Measurements from ENCODE around the gene DAO. TPM values are rescaled to one million over a fixed set of nuclear protein-coding genes. Genes with fewer than 3 reads are reported as not detected.

Gene DAO
- total RNA-seq (0.05 TPM), polyA plus RNA-seq (0.07 TPM)
- long read RNA-seq, donor 1, result 0 reads
- long read RNA-seq, donor 2, result 0 reads
- long read RNA-seq, donor 3, result 0 reads
- long read RNA-seq, donor 4, result 0 reads
- long read RNA-seq, donor 5, result 0 reads
- long read RNA-seq, donor 6, result 0 reads
- long read RNA-seq, donor 7, result 0 reads
- long read RNA-seq, donor 8, result 0 reads
- long read RNA-seq, donor 9, result 0 reads
- long read RNA-seq, donor 10, result 0 reads

DNA sequence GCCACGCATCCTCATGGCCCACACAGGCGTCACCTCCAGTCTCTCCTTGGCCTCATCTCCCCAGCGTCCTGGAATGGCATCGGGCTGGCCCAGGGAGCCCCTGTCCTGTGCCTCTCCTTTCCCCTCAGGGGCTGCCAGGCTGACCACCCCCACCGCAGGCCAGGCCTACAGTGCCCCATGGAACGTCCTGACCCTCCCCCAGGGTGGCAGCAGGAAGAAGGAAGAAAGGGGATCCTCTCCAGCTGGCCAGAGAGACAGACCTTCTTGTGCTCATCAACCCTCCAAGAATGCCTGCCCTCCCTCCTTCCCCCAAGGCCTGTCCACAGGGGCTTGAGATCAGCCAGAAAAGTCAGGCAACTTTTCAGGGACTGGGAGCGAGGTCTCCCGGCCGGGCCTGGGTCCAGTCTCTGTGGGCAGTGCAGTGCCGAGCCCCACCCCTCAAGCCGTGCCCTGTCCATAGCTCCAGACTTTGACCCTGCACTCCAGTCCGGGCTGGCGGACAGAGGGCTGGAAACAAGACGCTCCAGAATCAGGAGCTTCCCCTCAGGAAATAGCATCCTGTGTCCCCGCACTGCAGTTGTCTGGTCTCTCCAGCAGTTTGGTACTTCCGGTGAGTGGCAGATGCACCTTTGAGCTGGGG is at the start of gene DAO:
Gene DAO (plus strand): TSS at position 478 of the 640 bp plus-strand sequence. CDS start 4,915 bp downstream, outside the sequence.
- Histone ChIP-seq H3K9me3 (ENCODE audit: control insufficient read depth in 2 of 2, insufficient read depth in 1 of 2, low read length in 1 of 2) (no peaks in the 10 kb centered on the region), H3K4me3 (ENCODE audit: low read length in 2 of 2) (no peak within 1 kb of the TSS), H3K27me3 (ENCODE audit: control insufficient read depth in 2 of 2, insufficient read depth in 1 of 2, low read length in 1 of 2) (no peaks in the 10 kb centered on the region), H3K27ac (ENCODE audit: low read depth in 1 of 2, low read length in 1 of 2) (no peak within 1 kb of the TSS), H3K36me3 (ENCODE audit: control insufficient read depth in 2 of 2, insufficient read depth in 2 of 2, low read length in 1 of 2) (no peaks in the 10 kb centered on the region), H3K4me1 (ENCODE audit: control insufficient read depth in 2 of 2, insufficient read depth in 2 of 2, low read length in 2 of 2) (no peaks in the 10 kb centered on the region)
- DNase-seq (ENCODE audit: low read depth in 6 of 9, low spot score in 9 of 9), result no peak
- WGBS, result 94% methylated on average over 16 of the region's 16 CpGs

DNA sequence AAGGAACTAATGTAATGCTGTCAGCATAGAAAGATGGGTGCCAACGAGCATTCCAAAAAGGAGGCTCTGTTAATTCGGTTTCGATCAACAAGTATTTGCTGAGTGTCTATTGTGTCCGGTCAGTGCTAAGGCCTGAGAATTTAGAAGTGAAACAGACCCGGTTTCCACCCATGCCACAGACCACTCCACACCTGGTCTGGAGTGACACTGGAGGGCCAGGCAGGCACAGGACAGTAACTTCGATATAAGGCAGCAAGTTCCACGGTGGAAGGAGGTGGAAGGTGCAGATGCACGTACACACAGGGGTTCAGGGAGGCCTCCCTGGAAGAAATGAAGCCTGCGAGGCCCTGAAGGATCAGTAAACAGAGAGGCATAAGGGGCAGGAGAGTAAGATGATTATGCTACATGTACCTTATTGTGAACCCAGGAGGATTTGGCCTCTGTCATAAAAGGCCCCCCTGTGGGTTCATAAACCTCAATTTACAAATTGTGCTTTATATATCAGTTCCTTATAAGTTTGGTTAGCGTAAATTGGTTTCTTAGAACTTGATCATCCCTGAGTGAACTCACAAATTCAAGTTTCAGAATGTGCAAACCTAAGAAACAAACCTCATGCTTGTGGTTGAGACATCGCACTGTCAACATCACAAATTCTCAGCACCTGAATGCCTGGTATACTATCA is 48.4 kb upstream of the DAO start:
- Histone ChIP-seq H3K4me1 (ENCODE audit: control insufficient read depth in 2 of 2, insufficient read depth in 2 of 2, low read length in 2 of 2) (peaks cover 0 to 23% of the 10 kb centered on the region in 2 donors), H3K36me3 (ENCODE audit: control insufficient read depth in 2 of 2, insufficient read depth in 2 of 2, low read length in 1 of 2) (peaks cover 10 to 13% of the 10 kb centered on the region in 2 donors), H3K27me3 (ENCODE audit: control insufficient read depth in 2 of 2, insufficient read depth in 1 of 2, low read length in 1 of 2) (no peaks in the 10 kb centered on the region), H3K9me3 (ENCODE audit: control insufficient read depth in 2 of 2, insufficient read depth in 1 of 2, low read length in 1 of 2) (no peaks in the 10 kb centered on the region), H3K27ac (ENCODE audit: low read depth in 1 of 2, low read length in 1 of 2) (no peak overlapping the region), H3K4me3 (ENCODE audit: low read length in 2 of 2) (no peak overlapping the region)
- no peak for DNase-seq (ENCODE audit: low read depth in 6 of 9, low spot score in 9 of 9)
- WGBS, result 97% methylated on average over 11 of the region's 11 CpGs

GRCh38 chr12:108832208-108832607 is 47.7 kb upstream of the DAO start:
- H3K4me3 ChIP-seq (ENCODE audit: low read length in 2 of 2), result no peak overlapping the region
- no peaks in the 10 kb centered on the region for H3K9me3 ChIP-seq (ENCODE audit: control insufficient read depth in 2 of 2, insufficient read depth in 1 of 2, low read length in 1 of 2)
- DNase-seq (ENCODE audit: low read depth in 6 of 9, low spot score in 9 of 9), result no peak
- 96% methylated on average over 6 of the region's 6 CpGs for WGBS
- no peaks in the 10 kb centered on the region for H3K27me3 ChIP-seq (ENCODE audit: control insufficient read depth in 2 of 2, insufficient read depth in 1 of 2, low read length in 1 of 2)
- peaks cover 0 to 16% of the 10 kb centered on the region in 2 donors for H3K4me1 ChIP-seq (ENCODE audit: control insufficient read depth in 2 of 2, insufficient read depth in 2 of 2, low read length in 2 of 2)
- peak overlapping the region; percentile 31 to 73 for H3K27ac ChIP-seq (ENCODE audit: low read depth in 1 of 2, low read length in 1 of 2)
- H3K36me3 ChIP-seq (ENCODE audit: control insufficient read depth in 2 of 2, insufficient read depth in 2 of 2, low read length in 1 of 2), result peaks cover 9 to 13% of the 10 kb centered on the region in 2 donors

DNA sequence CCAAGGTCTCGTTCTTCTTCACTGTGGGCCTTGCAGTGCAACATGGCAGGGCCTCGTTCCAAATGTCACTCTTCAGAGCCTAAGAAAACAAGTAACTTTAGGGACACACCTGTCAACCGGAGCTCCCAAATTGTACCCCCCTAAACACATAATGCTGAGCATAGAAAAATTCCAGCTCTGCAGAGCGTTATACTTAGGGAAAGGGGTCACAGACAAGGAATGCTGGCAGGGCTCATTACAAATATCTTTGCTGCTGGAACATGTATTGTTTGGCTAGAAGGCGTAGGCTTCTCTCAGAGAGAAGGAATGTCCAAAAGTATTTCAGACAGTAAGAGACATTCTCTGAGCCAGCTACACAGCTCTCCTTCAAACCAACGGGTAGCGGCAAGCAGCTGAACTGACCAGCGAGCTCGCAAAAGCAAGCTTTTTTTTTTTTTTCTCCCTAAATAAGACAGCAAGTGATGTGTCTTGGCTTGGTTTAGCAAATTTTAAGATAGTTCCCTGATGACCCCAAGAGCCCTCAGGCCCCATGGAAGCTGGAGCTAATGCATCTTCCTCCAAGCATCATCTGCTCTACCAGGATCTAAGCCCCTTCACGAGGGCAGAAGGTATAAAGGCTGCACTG is 47.0 kb upstream of the DAO start:
- Histone ChIP-seq H3K27me3 (ENCODE audit: control insufficient read depth in 2 of 2, insufficient read depth in 1 of 2, low read length in 1 of 2) (no peaks in the 10 kb centered on the region), H3K4me1 (ENCODE audit: control insufficient read depth in 2 of 2, insufficient read depth in 2 of 2, low read length in 2 of 2) (peaks cover 0 to 15% of the 10 kb centered on the region in 2 donors), H3K27ac (ENCODE audit: low read depth in 1 of 2, low read length in 1 of 2) (peak overlapping the region; percentile 13 to 73), H3K4me3 (ENCODE audit: low read length in 2 of 2) (no peak overlapping the region), H3K9me3 (ENCODE audit: control insufficient read depth in 2 of 2, insufficient read depth in 1 of 2, low read length in 1 of 2) (no peaks in the 10 kb centered on the region), H3K36me3 (ENCODE audit: control insufficient read depth in 2 of 2, insufficient read depth in 2 of 2, low read length in 1 of 2) (peaks cover 6 to 13% of the 10 kb centered on the region in 2 donors)
- no peak for DNase-seq (ENCODE audit: low read depth in 6 of 9, low spot score in 9 of 9)
- WGBS, result 93% methylated on average over 10 of the region's 10 CpGs

DNA sequence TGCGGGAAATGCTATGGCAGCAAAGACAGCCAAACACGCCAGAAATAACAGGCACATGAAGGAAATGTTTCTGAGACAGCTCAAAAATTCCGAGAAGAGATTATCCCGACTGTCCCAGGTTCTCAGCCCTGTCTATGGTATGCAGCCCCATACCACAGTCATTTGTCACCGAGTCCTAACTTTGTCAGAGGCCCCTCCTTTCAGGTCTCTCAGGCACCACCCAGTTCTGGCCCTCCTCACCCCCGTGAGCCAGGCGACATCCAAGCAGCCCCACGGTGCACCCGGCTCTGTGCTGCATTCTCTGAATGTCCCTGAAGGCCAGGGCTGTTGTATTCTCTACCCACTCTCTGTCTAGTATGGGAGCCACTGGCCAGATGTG is 46.5 kb upstream of the DAO start:
- H3K9me3 ChIP-seq (ENCODE audit: control insufficient read depth in 2 of 2, insufficient read depth in 1 of 2, low read length in 1 of 2), result no peaks in the 10 kb centered on the region
- DNase-seq (ENCODE audit: low read depth in 6 of 9, low spot score in 9 of 9), result no peak
- no peaks in the 10 kb centered on the region for H3K27me3 ChIP-seq (ENCODE audit: control insufficient read depth in 2 of 2, insufficient read depth in 1 of 2, low read length in 1 of 2)
- no peak overlapping the region for H3K4me3 ChIP-seq (ENCODE audit: low read length in 2 of 2)
- H3K36me3 ChIP-seq (ENCODE audit: control insufficient read depth in 2 of 2, insufficient read depth in 2 of 2, low read length in 1 of 2), result peaks cover 6 to 13% of the 10 kb centered on the region in 2 donors
- 93% methylated on average over 9 of the region's 9 CpGs for WGBS
- peaks cover 4 to 20% of the 10 kb centered on the region in 2 donors for H3K4me1 ChIP-seq (ENCODE audit: control insufficient read depth in 2 of 2, insufficient read depth in 2 of 2, low read length in 2 of 2)
- peak overlapping the region; percentile 46 to 73 for H3K27ac ChIP-seq (ENCODE audit: low read depth in 1 of 2, low read length in 1 of 2)

- Histone ChIP-seq H3K4me1 (ENCODE audit: control insufficient read depth in 2 of 2, insufficient read depth in 2 of 2, low read length in 2 of 2) (peaks cover 6 to 24% of the 10 kb centered on the region in 2 donors), H3K9me3 (ENCODE audit: control insufficient read depth in 2 of 2, insufficient read depth in 1 of 2, low read length in 1 of 2) (no peaks in the 10 kb centered on the region), H3K4me3 (ENCODE audit: low read length in 2 of 2) (no peak overlapping the region), H3K27ac (ENCODE audit: low read depth in 1 of 2, low read length in 1 of 2) (peak overlapping the region; percentile 46 to 73), H3K36me3 (ENCODE audit: control insufficient read depth in 2 of 2, insufficient read depth in 2 of 2, low read length in 1 of 2) (peaks cover 6 to 13% of the 10 kb centered on the region in 2 donors), H3K27me3 (ENCODE audit: control insufficient read depth in 2 of 2, insufficient read depth in 1 of 2, low read length in 1 of 2) (no peaks in the 10 kb centered on the region)
- DNase-seq (ENCODE audit: low read depth in 6 of 9, low spot score in 9 of 9), result no peak
- WGBS, result 94% methylated on average over 12 of the region's 12 CpGs
Measured at GRCh38 chr12:108833757-108834472, 46.0 kb upstream of the DAO start.

DNA sequence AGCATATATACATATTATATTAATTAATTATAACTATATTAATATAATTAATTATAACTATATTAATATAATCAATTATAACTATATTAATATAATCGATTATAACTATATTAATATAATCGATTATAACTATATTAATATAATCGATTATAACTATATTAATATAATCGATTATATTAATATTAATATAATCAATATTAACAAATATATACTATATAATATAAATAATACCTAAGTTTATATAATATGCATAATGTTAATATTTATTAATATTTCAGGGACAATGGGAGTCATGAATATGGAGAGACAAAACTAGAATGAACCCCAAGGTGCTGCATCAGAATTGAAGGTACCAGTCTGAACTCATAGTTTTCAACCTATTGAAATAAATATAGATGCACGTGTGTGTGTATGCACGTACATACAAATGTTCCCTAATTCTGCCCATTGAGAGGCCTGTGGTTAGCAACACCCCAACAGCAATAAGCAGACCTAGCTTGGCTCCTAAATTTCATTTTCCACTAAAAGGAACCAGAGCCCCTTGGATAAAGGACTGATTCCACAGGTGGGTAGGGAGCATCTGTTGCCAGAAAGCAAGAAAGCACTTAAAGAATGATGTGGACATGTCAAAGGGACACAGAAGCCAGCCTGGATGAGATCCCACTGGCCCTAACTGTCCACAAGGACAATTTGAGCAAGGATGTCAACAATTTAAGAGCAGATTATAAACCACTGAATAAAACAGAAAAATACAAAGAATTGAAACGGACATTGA is 43.8 kb upstream of the DAO start:
- Histone ChIP-seq H3K4me1 (ENCODE audit: control insufficient read depth in 2 of 2, insufficient read depth in 2 of 2, low read length in 2 of 2) (peaks cover 6 to 32% of the 10 kb centered on the region in 2 donors), H3K27ac (ENCODE audit: low read depth in 1 of 2, low read length in 1 of 2) (peak overlapping the region in 1 of 2 donors; percentile 42), H3K36me3 (ENCODE audit: control insufficient read depth in 2 of 2, insufficient read depth in 2 of 2, low read length in 1 of 2) (peaks cover 6 to 13% of the 10 kb centered on the region in 2 donors), H3K27me3 (ENCODE audit: control insufficient read depth in 2 of 2, insufficient read depth in 1 of 2, low read length in 1 of 2) (no peaks in the 10 kb centered on the region), H3K4me3 (ENCODE audit: low read length in 2 of 2) (no peak overlapping the region), H3K9me3 (ENCODE audit: control insufficient read depth in 2 of 2, insufficient read depth in 1 of 2, low read length in 1 of 2) (no peaks in the 10 kb centered on the region)
- DNase-seq (ENCODE audit: low read depth in 6 of 9, low spot score in 9 of 9), result no peak
- WGBS, result 92% methylated on average over 7 of the region's 7 CpGs

DNA sequence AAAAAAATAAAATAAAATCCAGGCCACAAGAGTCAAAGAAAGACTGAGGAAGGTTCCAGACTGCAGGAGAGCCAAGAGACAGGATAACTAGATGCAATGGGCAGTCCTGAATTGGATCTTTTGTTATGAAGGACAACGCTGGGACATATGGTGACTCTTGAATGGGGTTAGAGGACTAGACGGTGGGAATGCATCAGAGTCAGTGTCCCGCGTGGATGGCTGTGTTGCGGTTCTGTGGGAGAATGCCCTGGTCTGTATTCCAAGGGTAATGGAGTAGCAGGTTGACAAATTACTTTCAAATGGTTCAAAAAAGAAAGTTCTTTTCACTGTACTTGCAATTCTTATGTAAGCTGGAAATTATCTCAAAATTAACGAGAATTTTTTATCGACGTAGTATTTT is 42.7 kb upstream of the DAO start:
- H3K27me3 ChIP-seq (ENCODE audit: control insufficient read depth in 2 of 2, insufficient read depth in 1 of 2, low read length in 1 of 2), result no peaks in the 10 kb centered on the region
- H3K36me3 ChIP-seq (ENCODE audit: control insufficient read depth in 2 of 2, insufficient read depth in 2 of 2, low read length in 1 of 2), result peaks cover 6 to 13% of the 10 kb centered on the region in 2 donors
- H3K4me3 ChIP-seq (ENCODE audit: low read length in 2 of 2), result no peak overlapping the region
- H3K9me3 ChIP-seq (ENCODE audit: control insufficient read depth in 2 of 2, insufficient read depth in 1 of 2, low read length in 1 of 2), result no peaks in the 10 kb centered on the region
- H3K4me1 ChIP-seq (ENCODE audit: control insufficient read depth in 2 of 2, insufficient read depth in 2 of 2, low read length in 2 of 2), result peaks cover 6 to 32% of the 10 kb centered on the region in 2 donors
- H3K27ac ChIP-seq (ENCODE audit: low read depth in 1 of 2, low read length in 1 of 2), result no peak overlapping the region
- DNase-seq (ENCODE audit: low read depth in 6 of 9, low spot score in 9 of 9), result no peak
- WGBS, result 98% methylated on average over 8 of the region's 8 CpGs

All from thymus (tissue), 14 donors.